DMS153 treated with DMSO at 0.1 percent for 48 hours (cell line): ENCODE results near the gene AOX1.
"Not testable (repeated sequence)": the region's sequence is repeated elsewhere in the genome, so short reads cannot be mapped to it uniquely, and the experiment has no call there.

ENCODE experiments used
- DNase-seq: peaks from one replicate; lab custom pipeline; 2025; ENCODE audit not compliant: unreplicated experiment; lab: John Stamatoyannopoulos, UW

Gene AOX1

DNA sequence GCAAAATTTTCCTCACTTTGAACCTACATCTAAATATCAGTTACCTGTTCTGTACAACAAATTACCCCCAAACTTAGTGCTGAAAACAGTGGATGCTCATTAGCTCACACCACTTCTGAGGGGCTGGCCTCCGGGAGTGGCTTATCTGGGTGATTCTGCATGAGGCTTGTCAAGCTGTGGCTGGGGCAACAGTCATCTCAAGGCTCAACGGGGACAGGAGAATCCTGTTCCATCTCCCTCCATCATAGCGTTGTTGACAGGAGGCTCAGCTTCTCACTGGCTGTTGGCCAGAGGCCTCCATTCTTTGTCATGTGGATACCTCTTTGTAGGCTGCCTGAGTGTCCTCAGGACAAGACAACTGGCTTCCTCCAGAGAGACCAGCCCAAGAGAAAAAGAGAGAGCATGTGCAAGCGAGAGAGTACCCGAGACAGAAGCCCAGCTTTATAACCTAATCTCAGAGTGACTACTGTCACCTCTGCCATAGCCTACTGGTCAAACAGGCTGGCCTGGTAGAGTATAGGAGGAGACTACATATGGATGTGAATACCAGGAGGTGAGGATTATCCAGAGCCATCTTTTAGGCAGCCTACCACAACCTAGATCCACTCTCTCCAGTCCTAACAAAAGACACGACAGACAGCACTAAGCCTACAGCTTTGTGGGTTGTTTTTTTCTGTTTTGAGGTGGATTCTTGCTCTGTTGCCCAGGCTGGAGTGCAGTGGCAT is 79.1 kb downstream of the AOX1 start:
- no peak for DNase-seq

DNA sequence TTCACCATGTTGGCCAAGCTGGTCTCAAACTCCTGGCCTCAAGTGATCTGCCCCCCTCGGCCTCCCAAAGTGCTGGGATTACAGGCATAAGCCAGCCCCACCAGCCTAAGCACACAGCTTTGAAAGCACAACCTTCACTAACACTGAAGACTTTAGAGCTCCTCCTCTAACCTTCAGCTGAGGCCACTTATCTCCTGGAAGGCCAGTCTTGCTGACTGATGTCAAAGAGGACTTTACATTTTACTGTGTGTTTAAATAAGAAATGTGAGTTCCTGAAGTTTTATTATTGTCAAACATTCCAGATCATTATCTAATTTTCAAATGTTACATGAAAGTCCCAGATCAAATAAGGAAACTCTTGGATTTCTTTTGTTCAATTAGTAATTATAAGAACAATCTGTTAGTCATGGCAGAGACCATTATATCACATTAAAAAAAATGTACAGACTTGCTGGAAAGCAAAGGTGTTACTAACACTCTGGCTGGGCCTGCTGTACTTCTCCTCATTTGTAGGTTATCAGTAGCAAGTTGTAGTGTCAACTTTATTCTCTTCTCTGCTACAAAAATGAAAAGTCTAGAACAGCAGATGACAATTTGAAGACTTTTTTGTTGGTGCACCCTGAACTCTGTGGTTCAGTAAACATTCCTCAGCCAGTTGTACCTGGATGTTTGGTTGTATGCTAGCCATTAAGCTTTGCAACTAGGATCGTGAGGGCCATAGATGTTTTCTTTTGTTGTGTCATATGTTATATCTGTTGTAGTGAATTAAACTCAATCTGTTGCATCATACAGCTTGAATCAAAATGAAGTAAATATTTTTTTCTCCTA is 80.0 kb downstream of the AOX1 start:
- DNase-seq, result no peak

DNA sequence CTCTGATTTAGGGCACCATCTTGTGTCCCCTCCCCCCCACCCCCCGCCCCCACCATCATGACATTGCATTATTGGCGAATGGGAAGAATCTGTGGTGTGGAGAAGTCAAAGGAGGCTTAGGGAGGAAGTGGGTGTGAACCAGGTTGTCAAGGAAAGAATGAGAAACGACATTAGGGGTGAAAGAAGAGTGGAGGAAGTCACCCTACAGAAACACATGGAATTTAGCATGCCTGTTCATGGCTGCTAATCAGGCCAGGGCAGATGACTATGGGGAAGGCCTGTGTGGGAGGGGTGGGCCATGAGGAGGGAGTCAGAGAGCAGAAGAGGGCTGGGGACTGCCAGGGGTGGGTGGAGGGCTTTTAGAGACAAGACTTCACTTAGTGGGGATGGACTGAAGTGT is 81.6 kb downstream of the AOX1 start:
- DNase-seq, result no peak

DNA sequence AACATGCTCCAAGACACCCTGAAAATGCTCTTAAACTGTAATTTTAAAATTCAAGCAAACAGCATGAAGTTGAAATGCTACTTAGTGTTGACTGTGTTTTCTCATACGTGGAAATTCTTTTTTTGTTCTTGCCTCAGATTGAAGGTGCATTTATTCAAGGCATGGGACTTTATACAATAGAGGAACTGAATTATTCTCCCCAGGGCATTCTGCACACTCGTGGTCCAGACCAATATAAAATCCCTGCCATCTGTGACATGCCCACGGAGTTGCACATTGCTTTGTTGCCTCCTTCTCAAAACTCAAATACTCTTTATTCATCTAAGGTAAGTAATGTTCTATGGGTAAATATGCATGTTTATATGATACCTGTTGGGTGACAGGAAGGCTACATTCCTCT is 82.7 kb downstream of the AOX1 start:
- no peak for DNase-seq

DNA sequence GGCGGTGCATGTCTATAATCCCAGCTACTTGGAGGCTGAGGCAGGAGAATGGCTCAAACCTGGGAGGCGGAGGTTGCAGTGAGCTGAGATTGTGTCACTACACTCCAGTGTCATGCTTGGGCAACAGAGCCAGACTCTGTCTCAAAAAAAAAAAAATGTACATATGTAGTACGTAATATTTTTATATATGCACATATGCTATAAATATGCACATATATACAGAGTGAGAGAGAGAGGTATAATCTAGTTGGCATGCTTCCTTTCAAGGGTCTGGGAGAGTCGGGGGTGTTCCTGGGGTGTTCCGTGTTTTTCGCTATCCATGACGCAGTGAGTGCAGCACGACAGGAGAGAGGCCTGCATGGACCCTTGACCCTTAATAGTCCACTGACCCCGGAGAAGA is 83.5 kb downstream of the AOX1 start:
- DNase-seq, result no peak

DNA sequence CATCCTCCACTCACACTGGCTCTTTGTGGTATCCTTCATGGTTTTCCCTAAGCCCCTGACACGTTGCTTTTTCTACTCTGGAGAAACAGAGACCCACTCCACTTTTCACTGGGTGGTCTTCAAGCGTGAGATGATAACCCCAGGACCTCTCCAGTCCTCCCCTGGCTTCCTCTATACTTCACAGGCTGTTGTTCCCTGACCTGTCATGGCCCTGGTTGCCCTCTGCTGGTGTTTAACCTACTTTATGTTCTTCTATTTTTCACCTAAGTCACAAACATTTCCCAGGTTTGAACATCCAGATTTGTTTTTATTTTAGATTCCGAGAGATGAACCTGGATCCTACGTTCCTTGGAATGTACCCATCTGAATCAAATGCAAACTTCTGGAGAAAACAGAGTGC is 84.5 kb downstream of the AOX1 start:
- no peak for DNase-seq

DNA sequence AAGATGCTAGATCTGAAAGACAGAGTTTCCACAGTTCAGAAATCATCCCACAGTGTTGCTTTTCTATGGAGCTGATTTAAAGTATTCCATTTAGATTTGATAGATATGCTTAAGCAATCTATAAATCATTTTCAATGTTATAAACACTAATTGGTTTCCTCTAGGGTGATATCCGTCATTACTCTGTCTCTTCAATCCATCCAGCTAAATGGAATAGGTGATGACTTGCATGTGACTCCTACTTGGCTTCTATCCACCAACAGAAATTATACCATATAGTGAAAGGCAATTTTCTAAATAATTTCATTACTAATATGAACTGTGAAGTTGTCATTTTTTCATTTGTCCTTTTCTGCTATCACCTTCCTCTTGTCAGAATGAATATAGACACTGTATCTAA is 84.9 kb downstream of the AOX1 start:
- DNase-seq, result no peak

DNA sequence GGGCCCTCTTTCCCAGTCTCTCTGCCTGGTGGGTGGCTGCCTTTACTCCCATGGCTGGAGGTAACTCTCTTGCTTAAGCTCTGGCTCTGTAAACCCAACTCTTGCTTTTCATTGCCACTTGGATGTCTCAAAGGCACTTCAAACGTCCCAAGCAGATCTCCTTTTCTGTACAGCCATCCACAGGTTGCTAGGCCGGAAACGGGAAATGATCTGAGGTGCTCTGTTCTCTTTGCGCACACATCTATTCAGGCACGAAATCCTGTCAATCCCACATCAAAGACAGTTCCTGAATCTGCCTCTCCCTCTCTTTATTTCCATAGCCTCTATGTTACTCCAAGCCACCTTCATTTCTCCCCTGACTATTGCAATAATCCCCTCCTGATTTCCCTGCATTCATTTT is 87.4 kb downstream of the AOX1 start:
- no peak for DNase-seq

DNA sequence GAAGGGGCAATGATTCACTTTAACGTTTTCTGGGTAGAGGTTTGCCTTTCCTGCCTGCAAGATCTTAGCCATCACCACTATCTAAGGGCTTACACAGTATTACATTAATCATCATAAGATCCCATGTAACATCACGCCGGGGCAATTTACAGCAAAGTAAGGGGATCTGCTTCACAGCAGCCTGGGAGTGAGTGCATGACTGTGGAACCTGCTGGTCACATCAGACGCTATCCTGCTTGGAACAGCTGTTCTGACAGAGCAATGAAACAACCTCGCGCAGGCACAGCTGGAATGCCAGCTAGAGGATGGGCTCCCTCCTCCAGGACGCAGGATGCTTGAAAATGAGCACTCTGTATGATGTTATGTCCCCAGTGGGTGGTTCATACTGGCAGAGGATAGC is 89.0 kb downstream of the AOX1 start:
- no peak for DNase-seq

DNA sequence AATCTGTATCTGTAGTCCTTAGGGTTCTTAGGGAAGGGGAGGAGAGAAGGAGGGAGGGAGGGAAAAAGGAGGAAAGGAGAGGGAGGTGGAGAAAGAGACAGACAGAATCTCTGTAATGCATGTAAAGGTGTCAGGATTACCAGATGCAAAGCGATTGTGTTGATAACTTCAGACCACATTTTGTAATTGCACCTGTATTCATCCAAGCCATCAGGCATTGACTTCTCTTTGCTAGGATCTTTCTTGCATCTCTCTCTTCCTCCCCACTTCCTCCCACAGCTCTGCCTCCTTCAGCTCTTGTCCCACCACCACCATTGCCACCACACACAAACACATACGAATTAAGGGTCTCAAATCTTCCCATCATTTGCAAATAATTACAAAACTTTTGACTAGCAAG is 91.4 kb downstream of the AOX1 start:
- no peak for DNase-seq

DNA sequence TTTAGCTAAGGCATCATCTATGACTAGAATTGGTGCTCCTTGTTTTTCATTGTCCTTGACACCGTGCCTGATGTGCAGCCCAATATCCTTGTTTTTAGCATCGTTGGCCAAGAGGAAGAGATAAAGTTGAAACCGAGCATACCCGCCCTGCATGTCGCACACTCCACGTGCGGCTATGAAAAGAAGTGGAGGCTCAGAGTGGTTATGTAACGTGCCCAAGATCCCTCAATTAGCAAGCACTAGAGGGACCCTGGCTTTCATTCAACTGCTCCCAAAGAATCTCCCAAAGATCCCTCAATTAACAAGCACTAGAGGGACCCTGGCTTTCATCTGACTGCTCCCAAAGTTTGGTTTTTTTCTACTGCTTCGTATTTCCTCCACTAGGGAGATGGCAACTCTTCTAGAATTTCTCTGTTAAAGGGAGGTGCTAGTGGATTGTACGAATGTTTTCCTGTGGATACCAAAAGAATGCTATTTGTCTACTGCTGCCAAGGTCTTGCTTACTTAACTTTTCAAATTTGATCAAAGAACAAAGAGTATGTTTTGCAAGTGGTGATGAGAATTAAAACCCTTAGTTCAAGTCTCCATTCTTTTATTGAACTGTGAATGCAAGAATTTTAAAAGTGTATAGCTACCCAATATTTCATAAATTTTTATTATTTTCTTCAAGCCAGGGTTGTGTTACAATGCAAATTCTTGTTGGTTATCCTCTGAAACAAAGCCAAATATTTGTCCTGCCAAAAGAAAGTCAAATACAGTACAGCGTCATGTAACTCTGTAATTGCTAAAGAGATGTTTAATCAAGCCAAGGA is 92.1 kb downstream of the AOX1 start:
- DNase-seq, result no peak

DNA sequence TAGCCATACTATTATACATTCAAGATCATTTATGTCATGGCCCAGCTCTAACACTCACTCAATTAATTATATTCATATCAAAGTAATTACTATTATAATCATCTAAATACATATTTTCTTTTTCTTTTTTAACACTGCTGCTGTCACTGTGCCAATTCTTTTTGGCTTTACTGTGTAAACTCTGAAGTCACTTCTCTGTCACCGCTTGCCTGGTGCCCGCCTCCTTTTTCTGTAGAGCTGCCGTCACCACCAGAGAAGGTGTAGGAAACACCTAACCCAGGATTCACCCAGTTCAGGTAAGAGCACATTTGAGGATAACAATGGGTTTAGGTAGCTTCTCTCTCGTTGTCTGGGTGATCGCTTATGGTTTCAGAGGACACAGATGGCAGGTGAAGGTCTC is 93.3 kb downstream of the AOX1 start:
- DNase-seq, result no peak

DNA sequence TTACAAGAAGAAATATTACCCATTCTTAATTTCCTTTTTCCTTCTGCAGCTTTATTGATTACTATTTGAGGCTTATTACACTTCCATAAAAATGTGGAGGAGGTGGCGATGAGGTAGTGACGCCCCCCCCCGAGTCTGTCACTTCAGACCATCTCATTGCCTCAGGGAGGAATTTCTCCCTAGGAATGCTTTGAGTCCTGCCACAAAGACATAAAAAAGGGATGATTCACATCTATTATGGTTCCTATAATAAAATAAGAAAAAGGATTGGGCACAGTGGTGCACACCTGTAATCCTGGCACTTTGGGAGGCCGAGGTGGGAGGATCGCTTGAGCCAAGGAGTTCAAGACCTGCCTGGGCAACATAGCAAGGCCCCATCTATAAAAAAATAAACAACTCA is 93.7 kb downstream of the AOX1 start:
- no peak for DNase-seq

DNA sequence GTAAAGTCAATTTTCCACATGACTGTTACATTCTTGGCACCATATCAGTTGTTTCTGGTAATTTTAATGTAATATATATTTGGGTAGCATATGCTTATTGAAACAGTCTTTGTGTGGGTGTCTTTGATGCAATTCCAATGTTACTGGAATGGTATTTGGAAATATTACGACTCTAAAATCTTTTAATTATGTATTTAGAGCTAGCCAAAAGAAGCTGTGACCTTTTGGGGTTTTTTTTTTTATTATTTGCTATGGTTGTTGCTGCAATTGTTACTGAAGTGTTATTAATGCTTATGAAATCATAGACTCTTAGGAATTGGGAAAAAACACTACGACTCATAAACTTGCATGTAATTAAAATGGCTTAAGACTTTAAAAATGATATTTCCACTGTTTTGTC is 95.9 kb downstream of the AOX1 start:
- DNase-seq, result no peak

DNA sequence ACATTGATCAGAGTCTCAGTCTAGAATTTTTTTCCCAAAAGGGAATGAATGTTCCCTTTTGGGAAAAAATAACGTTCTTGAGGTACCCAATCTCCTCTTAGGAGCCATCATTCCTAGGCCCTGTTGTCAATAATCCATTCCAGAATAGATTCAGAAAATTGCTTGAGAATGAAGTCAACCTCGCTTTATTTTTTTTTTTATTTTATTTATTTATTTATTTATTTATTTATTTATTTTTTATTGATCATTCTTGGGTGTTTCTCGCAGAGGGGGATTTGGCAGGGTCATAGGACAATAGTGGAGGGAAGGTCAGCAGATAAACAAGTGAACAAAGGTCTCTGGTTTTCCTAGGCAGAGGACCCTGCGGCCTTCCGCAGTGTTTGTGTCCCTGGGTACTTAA is 96.6 kb downstream of the AOX1 start:
- not testable (repeated sequence) for DNase-seq

DNA sequence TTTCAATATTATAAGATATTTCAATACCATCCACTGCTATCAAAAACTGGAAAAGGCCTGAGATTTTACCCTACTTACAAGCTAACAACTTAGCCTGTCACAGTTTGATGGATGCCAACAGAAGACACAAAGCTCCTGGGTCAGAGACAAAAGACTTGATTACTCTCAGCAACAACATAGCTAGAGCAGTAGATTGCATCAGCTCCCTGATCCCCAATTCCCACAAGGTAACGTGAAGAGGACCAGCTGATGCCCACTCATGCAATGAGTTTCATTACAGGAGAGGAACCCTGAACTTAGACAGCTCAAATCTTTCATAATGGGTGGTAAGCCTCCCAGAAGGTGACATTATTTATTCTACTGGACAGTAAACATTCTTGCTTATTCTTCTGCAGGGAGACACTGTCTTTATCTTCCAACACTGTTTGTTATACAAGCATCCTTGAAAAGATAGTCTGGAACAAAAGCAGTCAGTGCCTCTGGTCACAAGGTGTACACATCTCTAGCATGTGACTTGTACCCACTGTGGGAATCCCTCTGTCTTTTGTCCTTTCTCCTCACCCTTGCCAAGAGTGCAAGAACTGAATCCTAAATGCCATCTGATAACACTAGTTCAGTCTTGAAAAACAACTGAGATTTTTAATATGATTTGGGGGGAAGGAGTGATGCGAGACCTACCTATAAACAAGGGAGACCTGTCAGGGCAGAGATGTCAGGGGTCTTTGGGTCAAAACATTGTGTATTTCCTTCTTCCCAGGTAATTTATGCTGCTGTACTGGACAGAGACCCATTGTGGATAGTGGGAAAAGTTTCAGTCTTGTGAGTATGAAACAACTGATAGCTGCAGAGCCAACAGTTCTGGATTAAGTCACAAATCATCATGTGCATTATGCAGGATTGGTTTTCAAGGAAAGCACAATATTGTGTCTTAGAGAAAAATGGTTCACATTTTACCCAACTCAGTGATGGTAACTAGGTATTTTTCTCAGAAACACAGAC is 102.4 kb downstream of the AOX1 start:
- no peak for DNase-seq

DNA sequence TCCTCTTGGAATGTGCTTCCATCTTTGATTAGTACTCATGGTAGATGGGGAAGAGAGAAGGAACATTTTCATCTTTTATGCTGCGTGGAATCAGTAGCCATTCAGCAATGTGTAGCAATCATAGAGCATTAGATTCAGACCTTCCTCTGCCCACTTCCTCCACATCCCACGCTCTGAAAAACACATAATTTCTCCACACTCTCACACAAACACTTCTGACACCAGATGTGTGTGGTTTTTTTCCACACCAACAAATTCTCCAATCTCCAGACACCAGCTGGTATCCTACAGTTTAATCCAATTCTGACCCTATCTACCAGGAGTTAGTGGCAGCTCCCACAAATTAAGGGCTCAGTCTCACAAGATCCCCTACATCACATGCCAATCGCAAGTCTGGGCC is 103.3 kb downstream of the AOX1 start:
- no peak for DNase-seq

DNA sequence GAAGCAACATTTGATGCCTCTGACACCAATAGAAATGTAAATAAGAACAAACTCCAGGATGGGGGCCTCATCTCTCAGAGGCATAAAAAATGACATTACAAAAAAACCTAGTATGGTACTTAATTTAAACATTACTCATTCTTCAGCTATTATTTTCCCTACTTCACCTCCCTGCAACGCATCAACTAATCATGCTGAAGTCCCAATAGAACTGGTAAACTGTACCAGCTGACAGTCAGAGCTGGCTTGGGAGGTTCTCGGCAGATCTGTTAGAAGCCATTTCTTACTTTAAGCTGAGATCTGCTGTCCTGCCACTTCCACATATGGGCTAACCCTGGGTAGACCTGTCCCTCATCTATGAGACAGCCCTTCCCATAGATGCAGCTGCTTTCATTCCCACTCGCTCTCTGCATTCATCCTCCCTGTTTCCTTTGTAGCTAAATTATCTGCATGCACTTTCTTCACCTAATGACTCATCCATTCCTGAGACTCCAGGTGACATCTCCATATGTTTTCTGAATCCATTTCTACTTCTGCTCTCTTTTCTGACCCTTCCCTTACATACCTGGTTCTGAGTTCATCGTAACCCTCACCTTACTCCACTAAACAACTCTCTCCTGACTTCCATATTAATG is 108.1 kb downstream of the AOX1 start:
- DNase-seq, result no peak

DNA sequence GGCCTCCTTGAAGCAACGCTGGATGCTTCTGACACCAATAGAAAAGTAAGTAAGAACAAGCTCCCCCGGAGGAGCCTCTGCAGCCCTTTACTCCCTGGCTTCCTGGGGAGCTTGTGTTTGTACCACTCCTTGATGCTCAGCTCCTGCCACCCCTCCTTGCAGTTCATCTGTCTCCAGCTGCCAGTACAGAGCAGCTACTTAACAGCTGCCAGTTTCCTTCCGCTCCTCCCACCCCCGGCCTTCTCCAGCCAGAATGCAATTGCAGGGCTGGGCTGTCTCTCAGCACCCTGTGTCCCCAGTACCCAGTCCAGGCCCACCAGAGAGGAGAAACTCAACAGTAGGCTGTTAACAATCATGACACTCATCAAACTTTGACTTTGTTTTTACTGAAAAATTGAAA is 109.4 kb downstream of the AOX1 start:
- no peak for DNase-seq

DNA sequence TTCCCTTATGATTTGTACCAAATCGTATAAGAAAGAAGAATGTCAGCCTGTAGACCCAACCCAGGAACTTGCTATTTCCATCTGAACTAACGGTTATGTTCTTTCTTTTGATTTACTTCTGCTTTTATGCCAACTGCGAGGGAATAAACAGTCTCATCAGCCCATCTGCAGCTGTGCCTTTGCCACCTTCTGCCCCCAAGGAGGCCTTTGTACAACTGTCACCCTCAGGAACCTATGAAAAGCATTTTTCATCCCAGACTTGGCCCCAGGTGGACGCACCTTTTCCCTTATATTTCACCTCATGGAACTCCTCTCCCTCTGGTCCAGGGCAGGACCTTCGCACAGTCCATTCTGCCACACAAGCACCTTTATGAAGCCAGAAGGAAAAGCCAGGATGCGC is 109.8 kb downstream of the AOX1 start:
- no peak for DNase-seq
